Neural cell (in vitro differentiated cells): ENCODE measurements around the gene PDCD1.

ENCODE experiments used
- CTCF ChIP-seq: fragments of 450-650 bp; IDR thresholded peaks from 2 replicates; pipeline ENCODE4 v1.5.1; 2014; ENCODE audit warnings: antibody characterized with exemption, mild to moderate bottlenecking, moderate library complexity; ENCODE audit not compliant: poor library complexity, severe bottlenecking
- EP300 ChIP-seq: fragments of 450-650 bp; conservative IDR thresholded peaks from 2 replicates; pipeline ENCODE4 v1.6.1; 2014; ENCODE audit warnings: antibody characterized with exemption, mild to moderate bottlenecking, moderate library complexity; ENCODE audit not compliant: poor library complexity, severe bottlenecking
- EZH2 ChIP-seq: fragments of 200-600, 300-800 bp; shearing (Covaris generic), sonication (generic); IDR thresholded peaks from 2 replicates; pipeline ENCODE4 v1.6.1; 2014; ENCODE audit warnings: antibody characterized with exemption, low read length, borderline replicate concordance, mild to moderate bottlenecking; ENCODE audit not compliant: insufficient read depth, poor library complexity, severe bottlenecking
- MXI1 ChIP-seq: fragments of 450-650 bp; conservative IDR thresholded peaks from 2 replicates; pipeline ENCODE4 v1.6.1; 2014; ENCODE audit warnings: antibody characterized with exemption, mild to moderate bottlenecking; ENCODE audit not compliant: poor library complexity, severe bottlenecking
- POLR2AphosphoS5 ChIP-seq: IDR thresholded peaks from 2 replicates; pipeline ENCODE4 v1.6.1; 2012
- SMC3 ChIP-seq: fragments of 450-650 bp; conservative IDR thresholded peaks from 2 replicates; pipeline ENCODE4 v1.6.1; 2014; ENCODE audit warnings: antibody characterized with exemption, mild to moderate bottlenecking, moderate library complexity; ENCODE audit not compliant: poor library complexity

GRCh38 chr2:241849616-241850543, 8.8 kb downstream of the PDCD1 start:
- TF ChIP-seq SMC3 = no peak
- no peak for TF ChIP-seq CTCF
- no peak for TF ChIP-seq POLR2AphosphoS5
- no peak for TF ChIP-seq MXI1
- no peak for TF ChIP-seq EZH2
- TF ChIP-seq EP300 = no peak
